HCT116 (cell line): ENCODE measurements around the gene RAI1. TPM values are rescaled to one million over a fixed set of nuclear protein-coding genes. Genes with fewer than 3 reads are reported as not detected.

Experiments
- ATAC-seq: fragments of 200-7000 bp; cut with Tn5 transposase; 2 replicates; pipeline ENCODE4 v1.9.1; 2020; ENCODE audit warnings: mild to moderate bottlenecking, moderate library complexity
- BruUV-seq: library from RNA; stranded (reverse); fragments of 400-500 nt; replicated peaks from 2 replicates; lab custom pipeline; 2021; lab: Mats Ljungman, UMichigan
- CTCF ChIA-PET: fragments of 300-600 bp; sonication (Branson Sonifier 250); formaldehyde crosslinking; loops from one replicate; lab custom pipeline; 2021; ENCODE audit warnings: antibody characterized with exemption; lab: Charles Lee
- POLR2A ChIA-PET: fragments of 300-600, 350-600 bp; sonication (Branson Sonifier 250); formaldehyde crosslinking; loops from one replicate; lab custom pipeline; 2021; ENCODE audit warnings: antibody characterized with exemption; lab: Charles Lee
- RAD21 ChIA-PET, 2 experiments: fragments of 300-600 bp; sonication (Branson Sonifier 250); formaldehyde crosslinking; loops; one replicate each; lab custom pipeline; 2023; ENCODE audit warnings: low total read pairs in 2 of 2; ENCODE audit not compliant: uncharacterized antibody in 2 of 2, unreplicated experiment in 2 of 2, low non-redundant PET in 1 of 2; lab: Charles Lee
- DNase-seq: peaks from one replicate; pipeline ENCODE4 v3.0.0-alpha.2; 2010; ENCODE audit warnings: low read depth, low spot score
- H2AFZ ChIP-seq: fragments of 200-600 bp; shearing (Covaris generic), sonication (generic); 2 replicates; pipeline ENCODE4 v1.6.1; 2017; ENCODE audit warnings: low read depth, mixed run types, mixed read lengths, antibody characterized with exemption, low read length; ENCODE audit not compliant: poor library complexity, severe bottlenecking
- H3K27ac ChIP-seq: 2 replicates; pipeline ENCODE4 v1.5.1; 2012; ENCODE audit warnings: low read depth, low read length
- H3K27me3 ChIP-seq: fragments of 200-600 bp; sonication (generic); 2 replicates; pipeline ENCODE4 v1.6.1; 2016; ENCODE audit warnings: mixed run types, low read length, mixed read lengths; ENCODE audit not compliant: insufficient read depth
- H3K36me3 ChIP-seq, 2 experiments: fragments of 200-500 bp in 1 of 2; fragments of 200-600 bp in 1 of 2; sonication (Bioruptor generic) in 1 of 2; sonication (generic) in 1 of 2; 2 replicates each; pipeline versions ENCODE4 v1.5.1 to v1.6.1; 2014 to 2016; ENCODE audit warnings: low read length in 2 of 2, inconsistent platforms in 1 of 2, mixed read lengths in 1 of 2, mixed run types in 1 of 2; ENCODE audit not compliant: insufficient read depth in 2 of 2, control insufficient read depth in 1 of 2
- H3K4me1 ChIP-seq, 2 experiments: fragments of 200-600 bp in 1 of 2; sonication (generic) in 1 of 2; 2 replicates each; pipeline versions ENCODE4 v1.5.1 to v1.6.1; 2012 to 2017; ENCODE audit warnings: low read length in 2 of 2, inconsistent platforms in 1 of 2, mild to moderate bottlenecking in 1 of 2, mixed read lengths in 1 of 2, mixed run types in 1 of 2, moderate library complexity in 1 of 2; ENCODE audit not compliant: insufficient read depth in 2 of 2, control insufficient read depth in 1 of 2
- H3K4me2 ChIP-seq: fragments of 200-600 bp; sonication (generic); 2 replicates; pipeline ENCODE4 v1.6.1; 2017; ENCODE audit warnings: mixed run types, low read length, mixed read lengths
- H3K4me3 ChIP-seq, 2 experiments: fragments of 200-600 bp in 1 of 2; sonication (generic) in 1 of 2; replicated peaks in 1 of 2; 2 replicates each; pipeline ENCODE4 v1.5.1; 2011 to 2016; ENCODE audit warnings: low read length in 2 of 2, control low read depth in 1 of 2, low read depth in 1 of 2, mild to moderate bottlenecking in 1 of 2, mixed read lengths in 1 of 2, mixed run types in 1 of 2
- H3K79me2 ChIP-seq: fragments of 200-600 bp; sonication (generic); 2 replicates; pipeline ENCODE4 v1.6.1; 2017; ENCODE audit warnings: mild to moderate bottlenecking, mixed run types, low read length, moderate library complexity, mixed read lengths; ENCODE audit not compliant: insufficient read depth
- H3K9ac ChIP-seq: fragments of 200-600 bp; sonication (generic); 2 replicates; pipeline ENCODE4 v1.6.1; 2016; ENCODE audit warnings: low read length, mixed read lengths
- H3K9me2 ChIP-seq: fragments of 200-600 bp; sonication (generic), shearing (Covaris generic); 2 replicates; pipeline ENCODE4 v1.6.1; 2017; ENCODE audit warnings: mixed run types, mild to moderate bottlenecking, moderate library complexity; ENCODE audit not compliant: insufficient read depth
- H3K9me3 ChIP-seq, 2 experiments: fragments of 200-500 bp in 1 of 2; fragments of 200-600 bp in 1 of 2; sonication (Bioruptor generic) in 1 of 2; sonication (generic) in 1 of 2; 2 replicates each; pipeline ENCODE4 v1.6.1; 2014 to 2017; ENCODE audit warnings: low read length in 2 of 2, mixed read lengths in 2 of 2, inconsistent platforms in 1 of 2, low read depth in 1 of 2, mild to moderate bottlenecking in 1 of 2, mixed run types in 1 of 2, moderate library complexity in 1 of 2; ENCODE audit not compliant: control insufficient read depth in 1 of 2, insufficient read depth in 1 of 2
- H4K20me1 ChIP-seq: fragments of 200-600 bp; sonication (generic), shearing (Covaris generic); 2 replicates; pipeline ENCODE4 v1.6.1; 2017; ENCODE audit warnings: mixed run types, mild to moderate bottlenecking, moderate library complexity; ENCODE audit not compliant: insufficient read depth
- CTCF ChIP-seq, 3 experiments: fragments of 200-600 bp in 1 of 3; sonication (generic) in 1 of 3; IDR thresholded peaks in 2 of 3; conservative IDR thresholded peaks in 1 of 3; 2 replicates each; pipeline ENCODE4 v1.5.1; 2012 to 2017; ENCODE audit warnings: low read depth in 2 of 3, low read length in 2 of 3, antibody characterized with exemption in 1 of 3, borderline replicate concordance in 1 of 3, control low read depth in 1 of 3, mild to moderate bottlenecking in 1 of 3, mixed read lengths in 1 of 3, mixed run types in 1 of 3, moderate library complexity in 1 of 3; ENCODE audit not compliant: insufficient read depth in 1 of 3
- ELF1 ChIP-seq: IDR thresholded peaks from 2 replicates; pipeline ENCODE4 v1.6.1; 2012; ENCODE audit warnings: low read depth, borderline replicate concordance
- EZH2 ChIP-seq: fragments of 200-600 bp; sonication (generic); IDR thresholded peaks from 2 replicates; pipeline ENCODE4 v1.6.1; 2017; ENCODE audit warnings: antibody characterized with exemption, mixed run types
- FOSL1 ChIP-seq: IDR thresholded peaks from 2 replicates; pipeline ENCODE4 v1.6.1; 2012; ENCODE audit warnings: low read depth
- JUND ChIP-seq: IDR thresholded peaks from 2 replicates; pipeline ENCODE4 v1.6.1; 2012
- MAX ChIP-seq: IDR thresholded peaks from 2 replicates; pipeline ENCODE4 v1.6.1; 2012
- POLR2AphosphoS5 ChIP-seq: IDR thresholded peaks from 2 replicates; pipeline ENCODE4 v1.6.1; 2011; ENCODE audit warnings: mild to moderate bottlenecking, low read depth, low read length, moderate library complexity
- RAD21 ChIP-seq: IDR thresholded peaks from 2 replicates; pipeline ENCODE4 v1.6.1; 2012; ENCODE audit warnings: low read depth, mild to moderate bottlenecking
- REST ChIP-seq: IDR thresholded peaks from 2 replicates; pipeline ENCODE4 v1.6.1; 2012; ENCODE audit warnings: low read depth
- SIN3A ChIP-seq: IDR thresholded peaks from 2 replicates; pipeline ENCODE4 v1.6.1; 2012; ENCODE audit warnings: low read depth
- SP1 ChIP-seq: IDR thresholded peaks from 2 replicates; pipeline ENCODE4 v1.6.1; 2012; ENCODE audit warnings: low read depth
- TCF7L2 ChIP-seq: IDR thresholded peaks from 2 replicates; pipeline ENCODE4 v1.7.0; 2011; ENCODE audit warnings: borderline replicate concordance, inconsistent platforms; ENCODE audit not compliant: insufficient read depth, insufficient read length; ENCODE audit errors: extremely low read depth
- YY1 ChIP-seq: IDR thresholded peaks from 2 replicates; pipeline ENCODE4 v1.6.1; 2011; ENCODE audit warnings: low read length, low read depth, moderate library complexity, mild to moderate bottlenecking; ENCODE audit not compliant: insufficient replicate concordance; ENCODE audit errors: extremely low read depth
- ZBTB33 ChIP-seq: IDR thresholded peaks from 2 replicates; pipeline ENCODE4 v1.6.1; 2011; ENCODE audit warnings: mild to moderate bottlenecking, low read length, moderate library complexity; ENCODE audit not compliant: insufficient replicate concordance; ENCODE audit errors: extremely low read depth
- ZFX ChIP-seq: fragments of 450-650 bp; IDR thresholded peaks from 2 replicates; pipeline ENCODE4 v1.6.1; 2017
- ZNF274 ChIP-seq: fragments of 200-500 bp; sonication (Bioruptor generic); IDR thresholded peaks from 2 replicates; pipeline ENCODE4 v1.6.1; 2014; ENCODE audit warnings: mild to moderate bottlenecking, low read depth, low read length, inconsistent platforms
- intact Hi-C: fragments of 100-400 bp; cut with micrococcal nuclease; formaldehyde crosslinking; loops from 2 replicates; pipeline ENCODE4 v1.10.0; 2022
- total RNA-seq: library from RNA; stranded (reverse); gene quantifications from one replicate; pipeline ENCODE4 v1.2.1, GENCODE V29; 2021; ENCODE audit not compliant: unreplicated experiment

Gene RAI1
- total RNA-seq, 1 experiment from 2014 or later, result 38.5 TPM

GRCh38 chr17:17813055-17813724 lies 131.9 kb downstream of the RAI1 start:
- no peaks in the 10 kb centered on the region for H4K20me1 ChIP-seq
- H3K27ac ChIP-seq, result peak overlapping the region; percentile 54; the same call in 1 of the 2 replicates
- intact Hi-C loops, result loop anchor here (2.0 to 5.0 kb wide), 2 partner anchors 48 to 219 kb away; no protein-coding TSS in a partner anchor
- peaks cover 20 to 56% of the 10 kb centered on the region in 2 experiments for H3K36me3 ChIP-seq
- TF ChIP-seq ZNF274 (no peak), RAD21 (no peak), EZH2 (no peak), SIN3A (no peak), MAX (no peak), ELF1 (no peak), FOSL1 (no peak), ZBTB33 (no peak), POLR2AphosphoS5 (no peak), YY1 (no peak), JUND (no peak), ZFX (no peak), TCF7L2 (no peak), SP1 (no peak), CTCF (IDR thresholded peaks at IDR 0.05 in 2 of 3, conservative IDR thresholded peaks at IDR 0.05 in 1 of 3; ENCODE audit: borderline replicate concordance in 1 of 3, insufficient read depth in 1 of 3, low read depth in 2 of 3, low read length in 2 of 3) (no peak), REST (no peak)
- no peaks in the 10 kb centered on the region for H3K9me2 ChIP-seq
- ChIA-PET POLR2A (interaction anchor here (1.2 to 1.7 kb wide), 2 partner anchors 23 to 105 kb away, joined by 3 to 6 read pairs; no protein-coding TSS in a partner anchor), CTCF (interaction anchor here (1.3 to 1.7 kb wide), 3 partner anchors 7 to 48 kb away, joined by 3 to 4 read pairs (median 3); no protein-coding TSS in a partner anchor), RAD21 (interaction anchor here in 1 of 2 experiments (1.0 kb wide), 1 partner anchor 106 kb away, joined by 3 read pairs; no protein-coding TSS in a partner anchor)
- no peak overlapping the region for H3K4me3 ChIP-seq
- H2AFZ ChIP-seq, result no peak overlapping the region
- H3K27me3 ChIP-seq, result no peaks in the 10 kb centered on the region
- ATAC-seq (no peak), DNase-seq (no peak)
- H3K9me3 ChIP-seq, result no peaks in the 10 kb centered on the region
- H3K9ac ChIP-seq, result no peak overlapping the region
- no TSS peak for BruUV-seq
- peaks cover 20% of the 10 kb centered on the region; the same call in 1 of the 2 replicates for H3K79me2 ChIP-seq
- peaks cover 9 to 24% of the 10 kb centered on the region in 2 experiments for H3K4me1 ChIP-seq
- H3K4me2 ChIP-seq, result no peak overlapping the region
